NCI-H2107 treated with DMSO at 0.1 percent for 48 hours (cell line): ENCODE data around the gene SYTL1.

Experiments
- DNase-seq: peaks from one replicate; lab custom pipeline; 2025; ENCODE audit not compliant: unreplicated experiment; lab: John Stamatoyannopoulos, UW

Gene SYTL1

GRCh38 chr1:27361553-27361952 is 19.7 kb downstream of the SYTL1 start:
- no peak for DNase-seq

GRCh38 chr1:27363766-27364695 is 22.2 kb downstream of the SYTL1 start:
- no peak for DNase-seq

GRCh38 chr1:27364696-27365371 is 23.0 kb downstream of the SYTL1 start:
- no peak for DNase-seq

- peak; percentile 84 for DNase-seq
These were observed 23.7 kb downstream of the SYTL1 start for GRCh38 chr1:27365372-27366112.

- DNase-seq: peak; percentile 40
These were observed 24.2 kb downstream of the SYTL1 start for GRCh38 chr1:27366113-27366410.

- peak; percentile 43 for DNase-seq
These were observed 24.8 kb downstream of the SYTL1 start, which contains the start of gene MAP3K6 for GRCh38 chr1:27366411-27367159. MAP3K6 (minus strand) TSS chr1:27366961; CDS start chr1:27366597, 364 bp downstream.

- no peak for DNase-seq
These were observed 25.4 kb downstream of the SYTL1 start for GRCh38 chr1:27367160-27367650.

GRCh38 chr1:27368869-27369582 is 27.2 kb downstream of the SYTL1 start:
- no peak for DNase-seq

- DNase-seq: no peak
These were observed 30.4 kb downstream of the SYTL1 start for GRCh38 chr1:27372022-27372807.

GRCh38 chr1:27372808-27373690 is 31.2 kb downstream of the SYTL1 start:
- no peak for DNase-seq

- no peak for DNase-seq
These were observed 32.7 kb downstream of the SYTL1 start, which contains the start of gene FCN3 for GRCh38 chr1:27374362-27375086. FCN3 (minus strand) TSS chr1:27374824; CDS start chr1:27374818, 6 bp downstream.

- DNase-seq: no peak
These were observed 36.1 kb downstream of the SYTL1 start for GRCh38 chr1:27377760-27378495.

GRCh38 chr1:27379564-27380122 is 37.8 kb downstream of the SYTL1 start:
- no peak for DNase-seq

- DNase-seq: no peak
These were observed 38.4 kb downstream of the SYTL1 start for GRCh38 chr1:27380224-27380623.

GRCh38 chr1:27380766-27381733 is 39.2 kb downstream of the SYTL1 start:
- no peak for DNase-seq
